ENCODE results near the gene LGALS14.
"Not testable (repeated sequence)": the region's sequence is repeated elsewhere in the genome, so short reads cannot be mapped to it uniquely, and the experiment has no call there.

GRCh38 chr19:39669860-39670259 lies 34.4 kb upstream of the LGALS14 start:
- not testable (repeated sequence) for TF ChIP-seq POLR2A, CTCF, POLR2AphosphoS5 (IDR thresholded peaks at IDR 0.05)
